CD4-positive, alpha-beta T cell treated with Interleukin-21 for 1 hour (primary cell): ENCODE data around the gene HIF1A.
"Not testable (repeated sequence)": the region's sequence is repeated elsewhere in the genome, so short reads cannot be mapped to it uniquely, and the experiment has no call there.

ENCODE experiments used
- DNase-seq: peaks from one replicate; pipeline ENCODE4 v3.0.0-alpha.2; 2020

The HIF1A gene

GRCh38 chr14:61694830-61695694 lies at the start of gene HIF1A:
Gene HIF1A (plus strand): TSS chr14:61695513. CDS start chr14:61695805, 292 bp downstream.
- DNase-seq = peak; percentile 97

DNA sequence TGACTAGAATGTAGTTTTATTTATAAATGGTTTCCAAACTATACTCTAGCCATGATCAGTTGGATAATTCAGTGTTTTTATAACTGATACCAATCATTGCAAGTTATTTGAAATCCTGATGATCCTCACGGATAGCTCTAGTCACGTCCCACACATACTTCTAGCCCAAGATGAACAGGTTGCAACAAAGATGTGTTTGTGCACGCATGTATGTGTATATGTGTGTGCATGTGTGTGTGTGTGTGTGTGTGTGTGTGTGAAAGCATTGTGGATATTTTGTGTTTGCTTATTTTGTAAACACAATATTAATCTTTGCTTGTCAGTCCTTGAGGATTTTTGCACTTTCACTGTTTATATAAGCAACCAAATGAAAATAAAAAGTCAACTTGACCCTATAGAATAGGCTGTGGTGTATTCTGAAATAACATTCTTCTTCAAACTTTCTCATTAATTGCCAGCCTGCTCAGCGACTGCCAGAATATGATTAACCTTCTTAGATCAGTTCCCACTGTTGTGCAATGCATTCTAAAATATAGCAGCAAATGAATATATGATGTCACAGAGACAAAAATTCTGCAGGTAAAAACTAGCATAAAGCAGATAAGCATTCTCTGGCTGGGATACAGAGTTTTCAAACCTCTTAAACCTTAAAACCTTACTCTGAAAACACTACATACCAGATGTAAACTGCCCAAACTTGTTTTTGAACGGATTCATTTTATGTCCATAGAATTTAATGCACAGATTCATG lies 48.8 kb upstream of the HIF1A start:
- no peak for DNase-seq

- no peak for DNase-seq
Measured at GRCh38 chr14:61647704-61648103, 47.6 kb upstream of the HIF1A start.

DNA sequence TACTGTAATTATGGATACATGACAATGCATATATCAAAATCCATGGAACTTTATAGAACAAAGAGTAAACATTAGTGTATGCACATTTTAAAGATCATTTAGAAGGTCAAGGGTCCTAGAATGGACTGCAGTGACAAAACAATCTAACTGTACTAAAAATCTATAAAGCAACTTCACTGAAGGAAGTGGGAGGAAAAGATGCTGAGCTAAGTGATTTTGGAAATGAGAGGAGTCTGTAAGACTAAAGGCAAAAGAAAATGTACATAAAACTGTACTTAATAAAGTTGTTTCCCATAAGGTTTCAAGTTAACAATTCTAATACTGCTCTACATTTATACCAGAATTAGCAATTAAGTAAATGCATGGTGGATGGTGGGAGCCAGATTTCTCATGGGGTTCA lies 46.9 kb upstream of the HIF1A start:
- DNase-seq = no peak

- peak; percentile 25 for DNase-seq
Measured at GRCh38 chr14:61649283-61649682, 46.0 kb upstream of the HIF1A start.

DNA sequence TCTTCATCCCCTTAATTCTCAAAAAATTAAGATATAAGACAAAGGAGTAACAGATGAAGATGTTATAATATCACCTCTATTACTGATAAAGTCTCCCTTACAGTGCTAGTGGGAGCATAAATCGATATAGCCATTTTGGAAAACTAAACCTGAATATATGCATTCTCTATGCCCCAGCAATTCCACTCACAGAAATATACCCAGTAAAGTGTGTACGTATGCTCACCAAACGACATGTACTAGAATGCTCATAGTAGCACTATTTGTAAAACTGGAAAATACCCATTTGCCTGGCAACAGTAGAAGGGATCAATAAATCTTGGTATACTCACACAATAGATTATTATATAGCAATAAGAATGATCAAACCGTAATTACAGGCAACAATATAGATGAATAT lies 44.0 kb upstream of the HIF1A start:
- DNase-seq = no peak

GRCh38 chr14:61652526-61653262 lies 42.6 kb upstream of the HIF1A start:
- DNase-seq = no peak

GRCh38 chr14:61653507-61653906 lies 41.8 kb upstream of the HIF1A start:
- no peak for DNase-seq

- no peak for DNase-seq
Measured at GRCh38 chr14:61654026-61654425, 41.3 kb upstream of the HIF1A start.

GRCh38 chr14:61655777-61656176 lies 39.5 kb upstream of the HIF1A start:
- DNase-seq = no peak

DNA sequence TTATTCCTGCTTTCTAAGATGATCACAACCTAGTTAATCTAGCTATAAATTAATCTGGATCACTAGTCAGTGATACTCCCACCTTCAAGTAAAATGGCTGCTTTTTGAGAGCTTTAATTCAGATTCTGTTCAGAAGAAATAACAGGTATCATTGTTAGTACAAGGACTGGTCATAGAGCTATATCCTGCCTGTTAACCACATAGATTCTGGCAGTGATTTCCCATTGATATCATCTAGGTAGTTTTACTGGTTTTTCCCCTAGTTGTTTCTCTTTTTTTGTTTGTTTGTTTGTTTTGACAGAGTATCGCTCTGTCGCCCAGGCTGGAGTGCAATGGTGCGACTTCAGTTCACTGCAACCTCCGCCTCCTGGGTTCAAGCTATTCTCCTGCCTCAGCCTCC lies 39.0 kb upstream of the HIF1A start:
- peak; percentile 29 for DNase-seq

- DNase-seq = not testable (repeated sequence)
Measured at GRCh38 chr14:61658111-61658510, 37.2 kb upstream of the HIF1A start.

- no peak for DNase-seq
Measured at GRCh38 chr14:61659582-61659981, 35.7 kb upstream of the HIF1A start.

DNA sequence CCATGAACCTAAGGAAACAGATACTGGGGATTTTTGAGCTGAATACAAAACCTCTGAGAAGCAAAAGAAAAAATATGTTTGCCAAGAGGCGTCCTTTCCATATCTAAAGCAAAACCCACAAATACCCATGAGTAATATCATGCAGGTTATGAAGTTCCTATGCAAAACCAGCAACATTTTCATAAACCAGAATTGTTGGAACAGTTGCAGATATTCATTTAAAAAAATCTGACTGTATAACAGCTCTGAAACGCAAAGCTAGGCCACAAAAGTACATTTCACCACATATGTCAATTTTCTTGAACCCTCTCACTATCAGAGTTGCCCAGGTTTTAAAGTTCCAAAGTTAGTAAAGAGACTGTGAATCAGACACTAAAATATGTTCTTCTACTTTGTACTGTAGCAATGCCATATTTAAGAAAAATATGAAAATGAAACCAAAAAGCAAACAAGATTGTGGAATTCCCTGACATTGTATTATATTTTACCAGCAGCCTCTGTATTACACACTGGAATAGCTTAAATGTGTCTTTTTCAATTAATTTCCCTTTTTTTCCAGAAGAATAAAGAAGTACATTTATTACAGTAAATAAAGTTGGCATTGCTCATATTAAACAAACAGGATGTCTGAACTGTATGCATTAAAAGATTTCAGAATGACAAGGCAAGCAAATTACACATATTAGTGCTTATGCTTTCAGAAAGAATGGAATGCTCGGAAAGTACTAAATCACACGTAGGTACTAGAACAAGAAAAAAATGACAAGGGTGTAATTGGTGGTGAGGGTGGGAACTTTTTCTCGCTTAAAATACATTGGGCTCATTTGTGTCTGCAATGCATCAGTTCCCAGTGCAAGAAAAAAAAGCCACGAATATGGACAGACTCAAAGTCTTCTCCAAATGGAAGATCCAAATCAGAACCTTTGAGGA lies 33.6 kb upstream of the HIF1A start:
- DNase-seq = peak; percentile 12

- DNase-seq = peak; percentile 83
Measured at GRCh38 chr14:61662437-61663311, 32.6 kb upstream of the HIF1A start.

GRCh38 chr14:61663312-61663979 lies 31.9 kb upstream of the HIF1A start:
- DNase-seq = peak; percentile 44

DNA sequence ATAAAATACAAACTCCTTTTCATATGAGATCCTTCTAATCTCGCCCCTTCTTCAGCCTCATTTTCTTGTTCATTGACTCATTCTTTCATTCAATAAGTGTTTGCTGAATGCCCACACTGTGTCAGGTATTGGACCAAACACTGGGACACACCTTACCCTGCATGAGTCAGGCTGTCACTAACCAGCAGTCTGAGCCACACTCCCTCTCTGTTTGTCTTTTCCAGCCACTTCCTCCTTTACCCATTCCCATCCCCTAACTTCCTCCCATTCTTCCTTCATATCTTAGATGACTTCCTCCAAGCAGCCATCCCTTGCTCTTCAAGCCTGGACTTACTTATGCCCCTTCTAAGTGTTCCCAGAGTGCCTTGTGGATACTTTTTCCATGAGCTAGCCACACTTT lies 27.0 kb upstream of the HIF1A start:
- DNase-seq = no peak

- DNase-seq = peak; percentile 7
Measured at GRCh38 chr14:61670576-61670975, 24.7 kb upstream of the HIF1A start.

DNA sequence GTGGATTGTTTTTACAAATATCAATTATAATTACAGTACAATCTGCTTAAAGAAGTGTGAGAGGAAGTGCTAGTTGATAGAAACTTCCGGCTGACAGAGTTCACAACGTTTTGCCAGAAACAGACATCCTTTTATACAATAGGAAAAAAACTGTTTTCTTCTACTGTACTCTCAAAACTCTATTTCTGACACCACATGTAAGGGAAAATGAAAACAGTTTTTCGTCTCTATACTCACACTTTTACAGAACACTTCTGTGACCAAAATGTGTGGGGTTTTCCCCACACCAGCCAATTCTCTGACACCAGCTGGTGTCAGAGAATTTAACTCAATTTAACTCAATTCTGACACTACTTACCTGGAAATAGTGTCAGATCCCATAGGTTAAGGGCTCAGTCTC lies 24.2 kb upstream of the HIF1A start:
- DNase-seq = peak; percentile 77

DNA sequence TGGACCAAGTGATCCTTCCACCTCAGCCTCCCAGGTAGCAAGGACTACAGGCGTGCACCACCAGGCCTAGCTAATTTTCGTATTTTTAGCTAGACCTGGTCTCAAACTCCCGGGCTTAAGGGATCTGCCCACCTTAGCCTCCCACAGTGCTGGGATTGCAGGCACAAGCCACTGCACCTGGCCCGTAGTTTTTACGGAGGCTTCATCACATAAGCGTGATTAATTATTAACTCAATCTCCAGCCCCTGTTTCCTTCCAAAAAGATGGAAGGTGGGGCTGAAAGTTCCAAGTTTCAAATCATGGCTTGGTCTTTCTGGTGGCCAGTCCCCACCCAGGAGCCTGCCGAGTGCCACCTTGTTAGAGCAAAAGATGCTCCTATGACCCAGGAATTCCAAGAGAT lies 22.5 kb upstream of the HIF1A start:
- no peak for DNase-seq

GRCh38 chr14:61673305-61673704 lies 22.0 kb upstream of the HIF1A start:
- DNase-seq = no peak
